NCI-H187 treated with DMSO at 0.1 percent for 48 hours (cell line): ENCODE results near the gene KRTAP5-3.
"Not testable (repeated sequence)": the region's sequence is repeated elsewhere in the genome, so short reads cannot be mapped to it uniquely, and the experiment has no call there.

Source experiments
- DNase-seq: peaks from one replicate; lab custom pipeline; 2025; lab: John Stamatoyannopoulos, UW

Gene KRTAP5-3

GRCh38 chr11:1582909-1583308, 25.4 kb downstream of the KRTAP5-3 start:
- DNase-seq: not testable (repeated sequence)

- no peak for DNase-seq
Observed at GRCh38 chr11:1581976-1582375, 26.3 kb downstream of the KRTAP5-3 start.

GRCh38 chr11:1576825-1577224, 31.4 kb downstream of the KRTAP5-3 start:
- DNase-seq: no peak

GRCh38 chr11:1575756-1576155, 32.5 kb downstream of the KRTAP5-3 start:
- DNase-seq: not testable (repeated sequence)

GRCh38 chr11:1574933-1575242, 33.4 kb downstream of the KRTAP5-3 start:
- no peak for DNase-seq

- no peak for DNase-seq
Observed at GRCh38 chr11:1574238-1574932, 33.9 kb downstream of the KRTAP5-3 start.

- no peak for DNase-seq
Observed at GRCh38 chr11:1573903-1574237, 34.4 kb downstream of the KRTAP5-3 start.

GRCh38 chr11:1573077-1573902, 35.0 kb downstream of the KRTAP5-3 start:
- no peak for DNase-seq

- peak; percentile 53 for DNase-seq
Observed at GRCh38 chr11:1572197-1573076, 35.8 kb downstream of the KRTAP5-3 start, which contains the start of gene DUSP8. DUSP8 (minus strand) TSS chr11:1572271; CDS start chr11:1565826, 6,445 bp downstream.

GRCh38 chr11:1571760-1572196, 36.5 kb downstream of the KRTAP5-3 start:
- no peak for DNase-seq

GRCh38 chr11:1570896-1571759, 37.1 kb downstream of the KRTAP5-3 start:
- DNase-seq: no peak

- DNase-seq: no peak
Observed at GRCh38 chr11:1570531-1570895, 37.8 kb downstream of the KRTAP5-3 start.

GRCh38 chr11:1570001-1570453, 38.2 kb downstream of the KRTAP5-3 start:
- no peak for DNase-seq

- no peak for DNase-seq
Observed at GRCh38 chr11:1569251-1569780, 38.9 kb downstream of the KRTAP5-3 start.

GRCh38 chr11:1568441-1568911, 39.8 kb downstream of the KRTAP5-3 start:
- no peak for DNase-seq

GRCh38 chr11:1567721-1568100, 40.6 kb downstream of the KRTAP5-3 start:
- DNase-seq: no peak

- DNase-seq: no peak
Observed at GRCh38 chr11:1567052-1567720, 41.1 kb downstream of the KRTAP5-3 start.

GRCh38 chr11:1566381-1567051, 41.7 kb downstream of the KRTAP5-3 start:
- DNase-seq: no peak

GRCh38 chr11:1565904-1566247, 42.4 kb downstream of the KRTAP5-3 start:
- no peak for DNase-seq
